Measurements from ENCODE around the gene DPYD.

DNA sequence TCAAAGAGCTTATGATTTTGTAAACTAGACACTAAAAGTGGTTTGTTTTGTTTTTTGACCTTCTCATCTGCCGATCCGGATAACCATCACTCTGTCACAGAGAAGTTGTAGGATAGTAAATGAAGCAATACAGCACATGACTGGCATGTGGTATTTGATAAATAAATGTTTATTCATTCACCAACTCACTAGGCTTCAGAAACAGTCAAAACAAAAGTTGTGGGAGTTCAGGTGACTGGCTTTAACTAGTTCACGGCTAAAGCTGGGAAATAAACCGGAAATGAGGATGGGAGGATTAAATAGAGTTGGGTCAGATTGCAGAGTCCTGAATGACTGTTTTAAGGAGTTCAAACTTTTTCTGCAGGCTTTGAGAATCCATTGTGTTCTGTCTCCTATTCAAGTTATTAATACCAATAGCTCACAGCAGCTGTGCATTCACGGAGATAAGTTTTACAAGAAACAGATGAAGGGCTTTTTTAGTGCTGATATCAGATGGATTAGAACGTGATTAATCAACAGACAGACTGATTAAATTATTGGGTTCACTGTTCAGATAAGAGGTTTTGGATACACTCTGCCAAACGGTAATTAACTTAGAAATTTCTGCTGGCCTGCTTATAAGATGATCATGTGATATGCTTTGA lies 463.3 kb downstream of the DPYD start:
- TF ChIP-seq, protein P1, sequence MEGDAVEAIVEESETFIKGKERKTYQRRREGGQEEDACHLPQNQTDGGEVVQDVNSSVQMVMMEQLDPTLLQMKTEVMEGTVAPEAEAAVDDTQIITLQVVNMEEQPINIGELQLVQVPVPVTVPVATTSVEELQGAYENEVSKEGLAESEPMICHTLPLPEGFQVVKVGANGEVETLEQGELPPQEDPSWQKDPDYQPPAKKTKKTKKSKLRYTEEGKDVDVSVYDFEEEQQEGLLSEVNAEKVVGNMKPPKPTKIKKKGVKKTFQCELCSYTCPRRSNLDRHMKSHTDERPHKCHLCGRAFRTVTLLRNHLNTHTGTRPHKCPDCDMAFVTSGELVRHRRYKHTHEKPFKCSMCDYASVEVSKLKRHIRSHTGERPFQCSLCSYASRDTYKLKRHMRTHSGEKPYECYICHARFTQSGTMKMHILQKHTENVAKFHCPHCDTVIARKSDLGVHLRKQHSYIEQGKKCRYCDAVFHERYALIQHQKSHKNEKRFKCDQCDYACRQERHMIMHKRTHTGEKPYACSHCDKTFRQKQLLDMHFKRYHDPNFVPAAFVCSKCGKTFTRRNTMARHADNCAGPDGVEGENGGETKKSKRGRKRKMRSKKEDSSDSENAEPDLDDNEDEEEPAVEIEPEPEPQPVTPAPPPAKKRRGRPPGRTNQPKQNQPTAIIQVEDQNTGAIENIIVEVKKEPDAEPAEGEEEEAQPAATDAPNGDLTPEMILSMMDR (IDR thresholded peaks at IDR 0.05): no peak
- TF ChIP-seq POLR2A (IDR thresholded peaks at IDR 0.05): no peak
